ENCODE measurements around the gene ADAMTS15.
A peak's percentile ranks its signal among the peaks of the same experiment; 100 is the strongest.

The ADAMTS15 gene

DNA sequence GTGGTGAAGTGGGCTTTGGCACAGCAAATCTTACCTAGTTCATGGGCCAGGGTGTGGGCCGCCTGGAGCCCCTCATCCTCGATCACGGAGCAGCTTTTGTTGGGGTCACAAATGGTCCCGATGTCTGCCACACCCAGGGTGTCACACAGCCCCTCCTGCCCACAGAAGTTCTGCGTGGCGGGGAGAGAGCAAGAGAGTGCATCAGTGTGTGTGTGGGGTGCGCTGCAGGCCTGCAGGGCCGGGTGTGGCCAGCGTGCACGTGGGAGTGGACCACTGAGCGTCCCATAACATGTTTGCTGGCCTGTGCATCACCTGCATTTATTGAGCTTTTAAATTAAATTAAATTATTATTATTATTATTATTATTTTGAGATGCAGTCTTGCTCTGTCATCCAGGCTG, 31.5 kb upstream of the ADAMTS15 start:
- no peak for DNase-seq (ENCODE audit: low read depth in 2 of 2)

DNA sequence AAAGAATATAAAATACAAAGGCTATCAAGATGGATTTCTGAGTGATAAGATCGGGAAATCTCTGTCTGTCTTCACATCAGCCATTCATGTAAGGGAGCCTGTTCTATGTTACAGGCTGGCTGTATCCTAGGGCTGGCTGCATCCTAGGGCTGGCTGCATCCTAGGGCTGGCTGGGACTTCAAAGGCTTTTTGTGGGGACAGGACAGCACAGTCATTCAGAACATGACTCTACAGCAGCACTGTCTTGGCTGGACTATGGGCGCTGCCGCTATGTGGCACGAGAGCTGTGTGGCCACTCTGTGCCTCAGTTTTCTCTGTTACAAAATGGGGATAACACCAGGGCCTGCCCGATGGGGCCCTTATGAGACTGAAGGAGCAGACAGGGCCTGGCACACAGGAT, 30.2 kb upstream of the ADAMTS15 start:
- no peak for DNase-seq (ENCODE audit: low read depth in 2 of 2)

DNA sequence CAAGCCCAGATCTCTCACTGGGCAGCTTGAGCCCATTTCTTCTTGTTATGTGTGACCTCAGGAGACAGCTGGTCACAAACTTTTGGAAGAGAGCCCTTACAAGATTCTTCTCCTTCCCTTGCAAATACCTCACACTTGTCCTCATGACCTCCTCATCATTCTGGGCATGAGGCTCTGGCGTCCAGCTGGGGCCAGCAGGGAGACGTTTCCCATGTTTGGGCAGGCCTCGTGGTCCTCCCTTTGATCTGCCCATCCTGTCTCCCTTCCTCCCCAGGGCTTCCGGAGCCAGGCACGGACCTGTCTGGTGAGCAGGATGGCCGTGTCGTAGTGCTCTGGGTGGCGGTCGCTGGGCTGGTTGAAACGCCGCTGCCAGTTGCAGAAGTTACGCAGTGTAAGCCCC, 29.7 kb upstream of the ADAMTS15 start:
- no peak for DNase-seq (ENCODE audit: low read depth in 2 of 2)

DNA sequence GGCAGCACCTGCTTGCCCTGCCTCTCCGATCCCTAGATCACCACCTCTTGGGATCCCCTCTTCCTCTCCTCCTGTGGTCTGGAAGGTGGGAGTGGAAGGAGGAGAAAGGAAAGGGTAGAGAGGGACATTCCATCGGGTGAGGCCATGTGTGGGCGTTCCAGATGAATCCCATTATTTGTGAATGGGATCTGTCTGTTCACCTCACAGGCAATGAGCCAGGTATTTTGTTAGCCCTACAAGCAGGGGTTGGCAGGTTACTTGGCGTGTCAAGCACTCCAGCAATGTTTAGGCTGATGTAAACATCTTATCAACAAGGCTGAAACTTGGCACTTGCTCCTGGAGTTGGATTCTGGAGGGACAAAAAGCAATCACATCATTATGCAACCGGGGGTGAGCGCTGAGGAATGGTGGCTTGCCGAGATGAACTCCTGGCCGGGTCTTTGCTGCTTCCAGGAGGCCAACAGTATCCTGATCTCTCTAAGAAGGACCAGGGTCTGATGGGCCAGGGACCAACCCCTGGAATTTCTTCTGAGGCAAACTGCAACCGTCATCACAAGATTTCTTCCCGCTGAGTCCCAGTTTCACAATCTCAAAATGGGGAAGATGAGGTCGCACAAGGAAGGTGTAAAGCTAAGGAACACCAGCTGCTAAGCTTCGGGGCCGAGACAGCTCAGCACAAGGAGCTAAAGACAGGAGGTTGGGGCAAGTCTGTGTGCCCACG, 27.8 kb upstream of the ADAMTS15 start:
- no peak for DNase-seq (ENCODE audit: low read depth in 2 of 2)

DNA sequence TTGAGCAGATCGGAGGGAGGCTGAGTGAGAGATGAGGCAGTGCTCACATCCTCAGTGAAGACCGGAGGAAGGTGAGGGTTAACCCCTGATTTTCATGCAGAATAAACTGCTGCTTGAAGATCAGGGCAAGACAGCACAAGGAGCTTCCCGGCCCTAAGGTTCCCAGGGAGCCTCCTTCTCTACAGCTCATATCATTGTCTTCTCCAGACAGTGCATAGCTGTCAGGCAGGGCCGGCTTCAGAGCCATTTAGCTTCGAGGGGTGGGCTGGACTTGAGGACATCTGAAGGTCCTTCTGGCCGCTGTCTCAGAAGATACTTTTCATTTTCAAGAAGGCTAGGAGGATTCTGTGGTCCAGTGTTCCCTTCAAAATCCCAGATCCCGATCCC, 27.3 kb upstream of the ADAMTS15 start:
- DNase-seq (ENCODE audit: low read depth in 2 of 2), result no peak

DNA sequence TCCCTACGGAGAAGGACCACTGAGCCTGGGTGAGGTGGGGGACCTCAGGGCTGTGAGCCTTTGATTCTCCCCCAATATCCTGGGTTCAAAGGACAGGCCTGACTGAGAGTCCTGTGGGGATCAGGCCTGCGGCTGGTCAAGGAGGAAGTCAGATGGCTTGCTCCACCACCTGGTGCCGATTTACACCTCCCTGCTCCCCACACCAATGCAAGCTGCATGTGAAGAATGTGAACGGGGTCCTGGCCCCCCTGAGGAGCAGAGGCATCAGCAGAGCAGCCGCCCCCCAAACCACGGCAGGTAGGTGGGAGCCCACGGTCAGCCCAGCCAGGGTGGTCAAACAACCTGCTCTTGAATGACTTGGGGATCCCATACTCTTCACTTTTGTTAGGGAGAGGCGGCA, 26.7 kb upstream of the ADAMTS15 start:
- no peak for DNase-seq (ENCODE audit: low read depth in 2 of 2)

DNA sequence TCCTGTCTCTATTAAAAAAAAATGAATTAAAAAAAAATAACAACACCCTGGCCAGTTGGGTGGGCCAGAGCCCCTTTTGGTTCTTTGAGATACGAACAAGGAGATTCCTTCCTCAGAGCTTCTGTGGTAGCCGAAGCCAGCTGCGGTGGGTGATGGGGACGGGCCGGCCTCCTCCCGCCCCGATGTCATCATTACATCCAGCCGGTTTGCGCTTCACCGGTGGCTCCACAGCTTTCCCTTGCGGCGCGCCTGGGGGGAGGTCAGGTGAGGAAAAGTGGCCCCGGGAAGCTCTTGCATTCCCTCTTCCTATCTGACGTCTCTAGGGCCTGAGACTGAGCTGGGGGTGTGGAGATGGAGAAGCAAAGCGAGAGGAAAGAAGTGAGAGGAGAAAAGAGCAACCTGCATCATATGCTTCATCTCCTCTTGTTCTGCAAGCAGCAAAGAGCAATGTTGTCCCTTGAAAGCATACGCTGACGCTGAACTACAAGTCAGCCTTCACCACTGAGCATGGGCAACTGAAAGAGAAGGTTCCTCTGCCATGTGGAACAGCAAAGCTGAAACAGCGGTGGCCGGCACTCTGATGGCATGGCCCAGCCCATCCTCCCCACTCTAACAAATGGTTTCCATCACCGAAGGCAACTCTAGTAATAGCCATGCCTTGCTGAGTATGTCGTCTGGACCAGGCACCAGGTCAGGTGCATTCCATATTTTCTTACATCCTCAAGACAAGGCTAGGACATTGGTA, 26.0 kb upstream of the ADAMTS15 start:
- no peak for DNase-seq (ENCODE audit: low read depth in 2 of 2)

DNA sequence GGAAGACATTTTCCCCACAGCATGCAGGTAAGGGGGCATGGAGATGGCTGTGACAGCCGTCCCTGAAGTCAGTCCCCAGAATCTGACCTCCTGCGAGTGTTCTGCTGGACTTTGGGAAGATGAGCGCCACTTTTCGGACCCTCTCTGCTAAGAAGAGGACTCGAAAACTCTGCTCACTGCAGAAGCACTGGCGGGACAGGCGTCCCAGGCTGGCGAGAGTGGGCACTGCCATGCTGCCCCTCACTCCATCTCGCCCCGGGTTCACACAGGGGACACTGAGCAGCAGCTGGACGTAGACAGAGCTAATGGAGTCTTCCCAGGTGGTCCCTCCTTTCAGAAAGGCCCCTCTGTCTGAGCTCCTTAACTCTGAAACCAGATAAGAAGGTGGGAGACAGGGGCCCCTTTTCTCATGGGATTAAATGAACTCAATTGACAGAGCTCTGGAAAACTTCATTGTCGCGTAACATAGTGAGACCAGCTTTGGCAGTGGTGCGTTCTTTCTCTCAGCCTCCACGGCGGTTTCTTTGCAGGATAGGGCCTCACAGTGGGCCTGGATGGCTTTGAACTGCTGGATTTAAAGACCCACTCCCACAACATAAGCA, 24.8 kb upstream of the ADAMTS15 start:
- DNase-seq (ENCODE audit: low read depth in 2 of 2), result no peak

DNA sequence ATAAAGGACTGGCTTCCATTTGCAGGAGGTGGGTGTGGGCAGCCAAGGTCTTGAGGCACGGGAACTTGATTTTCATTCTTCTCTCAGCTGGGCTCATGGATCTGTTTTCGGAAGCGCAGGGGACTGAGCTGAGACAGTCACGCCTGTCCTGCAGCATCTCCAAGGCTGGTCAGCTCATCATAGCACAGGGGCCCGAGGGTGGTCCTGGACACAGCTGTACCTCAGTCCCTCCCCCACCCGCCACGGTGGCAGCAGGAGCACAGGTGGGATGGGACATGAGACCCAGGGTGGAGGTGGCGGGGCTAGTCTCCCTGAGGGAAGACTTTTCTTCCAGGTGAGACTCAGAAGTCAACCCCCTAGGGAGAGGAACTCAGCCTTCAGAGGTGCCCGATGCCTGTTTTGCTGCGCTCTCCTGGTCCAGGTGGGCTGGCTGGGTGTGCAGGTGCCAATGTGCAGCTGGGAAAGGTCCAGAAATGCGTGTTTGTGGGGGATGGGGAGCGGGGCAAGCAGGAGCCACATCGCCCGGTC, 23.8 kb upstream of the ADAMTS15 start:
- DNase-seq (ENCODE audit: low read depth in 2 of 2), result no peak

DNA sequence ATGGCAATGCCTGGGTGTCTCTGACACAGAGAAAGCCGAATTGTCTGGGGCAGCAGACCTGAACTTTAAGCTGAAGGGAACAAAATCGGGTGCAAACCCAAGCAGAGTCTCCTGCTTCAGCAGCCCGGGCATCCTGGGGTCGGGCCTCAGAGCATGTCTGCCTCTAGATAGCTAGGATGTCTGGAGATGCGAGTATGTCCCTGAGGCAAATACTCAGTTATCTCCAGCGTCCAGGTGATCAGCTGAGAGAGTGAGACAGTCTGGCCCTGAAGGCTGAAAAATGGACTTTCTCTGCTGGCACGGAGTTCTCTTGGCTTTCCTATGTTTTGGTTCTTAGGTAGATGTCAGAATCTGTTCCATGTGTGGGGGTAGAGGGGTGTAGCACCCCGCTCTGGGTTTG, 23.3 kb upstream of the ADAMTS15 start:
- no peak for DNase-seq (ENCODE audit: low read depth in 2 of 2)

DNA sequence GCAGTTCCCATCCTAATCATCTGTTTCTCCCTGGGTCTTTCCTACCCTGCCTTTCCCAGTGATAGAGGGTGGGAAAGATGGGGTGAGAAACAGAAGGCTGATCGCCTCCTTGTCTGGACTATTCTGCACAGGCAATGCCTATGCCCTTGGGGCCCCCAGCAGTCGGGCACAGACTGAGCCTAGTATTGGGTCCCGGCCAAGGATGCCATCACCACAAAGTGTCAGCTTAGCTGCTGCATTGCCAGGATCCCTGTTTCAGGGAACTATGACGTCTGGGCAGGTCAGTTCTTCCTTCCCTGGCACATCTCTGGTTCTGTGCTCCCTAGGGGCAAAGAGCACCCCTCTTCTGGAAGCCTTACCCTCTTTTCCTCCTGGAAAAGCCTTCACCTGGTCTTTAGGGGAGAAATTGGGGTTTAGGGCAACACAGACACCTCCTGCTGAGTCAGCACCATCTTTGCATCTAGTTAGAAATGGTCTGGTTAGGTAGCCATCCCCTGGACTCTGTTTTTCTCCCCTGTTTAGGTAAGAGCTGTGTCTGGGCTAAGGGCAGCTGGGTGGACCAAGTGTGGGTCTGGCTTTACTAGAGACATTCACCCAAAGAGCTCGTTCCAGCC, 22.1 kb upstream of the ADAMTS15 start:
- DNase-seq (ENCODE audit: low read depth in 2 of 2), result no peak

DNA sequence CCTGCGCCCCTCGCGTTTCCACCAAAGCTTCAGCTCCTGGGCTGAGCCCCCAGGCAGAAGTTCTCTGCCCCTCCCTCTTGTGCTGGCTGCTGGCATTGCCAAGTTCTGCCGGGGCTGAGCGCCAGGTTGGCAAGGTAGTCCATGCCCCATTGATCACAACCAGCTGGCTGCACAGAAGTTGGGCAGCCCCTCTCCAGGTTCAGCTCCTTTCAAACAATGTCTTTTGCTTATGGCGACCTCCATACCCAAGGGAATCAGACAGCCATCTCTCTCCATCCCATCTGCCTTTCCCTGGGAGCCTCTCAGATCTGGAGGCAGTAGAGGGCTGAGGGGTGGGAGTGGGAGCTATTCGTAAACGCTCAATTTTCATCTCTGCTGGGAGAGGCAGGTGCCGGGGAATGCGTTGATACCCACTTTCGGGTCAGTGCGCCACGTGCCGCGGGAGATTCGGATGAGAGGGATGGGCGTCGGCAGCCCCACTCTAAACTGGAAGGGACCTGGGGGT, 21.6 kb upstream of the ADAMTS15 start:
- DNase-seq (ENCODE audit: low read depth in 2 of 2), result no peak

DNA sequence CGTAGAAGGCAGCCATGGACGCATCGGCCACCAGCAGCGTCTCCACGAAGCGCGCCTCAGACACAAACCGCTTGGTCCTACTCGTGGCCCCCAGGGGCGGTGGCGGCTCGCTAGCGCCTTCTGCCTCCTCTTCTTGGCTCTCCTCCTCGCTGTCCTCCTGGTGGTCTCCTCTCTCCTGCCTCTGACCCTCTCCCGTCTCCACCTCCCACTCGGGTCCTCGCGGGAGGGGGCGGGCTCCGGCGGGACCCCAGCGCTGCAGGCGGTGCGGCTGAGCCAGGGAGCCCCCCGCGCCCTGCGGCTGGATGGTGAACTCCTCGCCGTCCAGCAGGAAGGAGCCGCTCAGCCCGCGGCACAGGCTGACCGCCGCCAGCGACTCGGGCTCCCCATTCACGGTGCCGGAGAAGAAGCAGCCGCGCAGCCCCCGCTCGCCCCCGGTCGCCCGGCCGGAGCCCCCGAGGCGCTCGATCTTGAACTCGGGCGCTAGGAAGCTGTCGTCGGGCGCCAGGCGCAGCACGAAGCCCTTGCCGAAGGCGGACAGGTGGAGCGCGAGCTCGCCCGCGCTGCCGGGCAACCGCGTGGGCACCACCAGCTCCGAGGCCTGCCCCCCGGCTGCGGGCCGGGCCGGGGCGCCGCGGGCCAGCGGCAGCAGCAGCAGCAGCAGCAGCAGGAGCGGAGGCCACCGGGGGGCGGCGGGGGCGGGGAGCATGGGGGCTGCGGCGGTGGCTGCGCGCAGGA, 20.7 kb upstream of the ADAMTS15 start:
- DNase-seq (ENCODE audit: low read depth in 2 of 2), result no peak

DNA sequence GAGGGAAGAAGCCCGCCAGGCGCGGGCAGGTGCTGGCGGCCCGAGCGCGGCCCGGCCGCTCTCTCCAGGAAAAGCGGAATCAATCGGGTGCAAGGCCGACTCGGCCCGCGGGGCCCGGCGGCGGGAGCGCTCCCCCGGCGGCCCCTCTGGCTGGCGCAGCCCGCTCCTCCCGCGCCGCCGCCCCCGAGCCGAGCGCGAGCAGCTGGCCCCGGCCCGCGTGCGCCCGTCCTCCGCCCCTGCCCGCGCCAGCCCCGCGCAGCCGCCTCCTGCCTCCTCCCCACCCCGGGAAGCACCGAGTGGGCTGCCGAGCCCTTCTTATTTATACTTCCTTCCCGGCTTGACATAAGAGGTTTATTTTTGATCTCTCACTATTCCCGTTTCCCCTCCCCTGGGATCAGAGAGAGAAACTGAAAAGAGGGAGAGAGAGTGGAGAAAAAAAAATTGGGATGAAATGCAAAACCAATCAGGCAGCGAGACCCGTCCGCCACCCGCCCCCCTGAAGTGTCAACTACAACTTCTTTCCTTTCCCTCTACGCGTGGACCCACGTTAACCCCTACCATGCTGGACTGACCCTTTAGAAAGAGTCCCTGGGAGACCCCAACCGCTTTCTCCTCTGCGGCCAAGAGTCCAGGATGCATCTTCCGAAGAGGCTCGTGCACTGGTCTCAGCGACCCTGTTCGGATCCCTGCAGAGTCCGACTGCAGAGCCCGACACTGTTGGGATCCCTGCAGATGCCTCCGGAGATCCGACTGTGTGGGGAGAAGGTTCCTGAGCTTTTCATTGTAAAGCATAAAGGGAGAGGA, 19.9 kb upstream of the ADAMTS15 start, which contains the start of gene ADAMTS8:
TSS of gene ADAMTS8 (minus strand) at position 294 of the 804 bp plus-strand sequence. CDS start 323 bp downstream, outside the sequence.
- no peak for DNase-seq (ENCODE audit: low read depth in 2 of 2)

DNA sequence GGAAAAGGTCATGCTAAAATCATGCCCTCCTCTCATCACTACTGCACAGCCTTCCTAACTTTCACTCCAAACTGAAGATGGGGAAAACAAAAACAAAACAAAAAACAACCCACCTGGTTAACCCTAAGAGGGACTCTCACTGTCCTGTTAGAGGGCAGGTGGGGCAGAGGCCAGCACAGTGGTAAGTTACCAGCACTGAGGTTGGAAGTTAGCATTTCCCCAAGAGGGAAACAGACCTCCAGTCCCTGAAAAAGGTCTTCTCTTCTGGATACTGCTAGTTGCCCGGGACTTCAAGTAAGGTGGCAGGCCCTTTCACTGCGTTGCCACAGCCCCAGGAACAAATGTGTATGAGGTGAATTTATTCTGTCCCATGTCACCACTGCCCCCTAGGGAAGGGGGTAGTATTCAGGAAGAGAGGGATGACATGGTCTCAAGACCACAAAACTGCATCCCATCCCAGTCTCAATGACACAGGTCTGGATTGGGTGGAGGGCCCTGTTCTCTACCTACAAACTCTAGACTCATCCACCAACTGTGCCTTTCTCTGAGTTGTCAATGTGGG, 19.2 kb upstream of the ADAMTS15 start:
- DNase-seq (ENCODE audit: low read depth in 2 of 2), result no peak

DNA sequence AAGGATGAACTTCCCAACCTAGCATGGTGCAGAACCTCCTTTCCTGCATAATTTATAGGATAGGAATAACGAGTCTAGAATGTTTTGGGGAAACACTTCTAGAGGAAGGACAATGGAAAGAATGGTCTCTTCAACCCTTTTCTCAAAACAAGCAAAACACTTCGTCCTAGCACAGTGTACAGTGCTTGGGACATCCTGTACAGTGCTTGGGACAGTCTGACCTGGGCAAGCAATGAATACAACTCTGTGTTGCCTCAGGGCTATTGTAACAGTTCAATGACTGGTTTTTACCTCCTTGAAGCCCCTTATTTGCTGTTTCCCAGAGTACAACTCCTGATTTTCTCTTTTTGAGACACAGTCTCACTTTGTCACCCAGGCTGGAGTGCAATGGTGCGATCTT, 18.5 kb upstream of the ADAMTS15 start:
- DNase-seq (ENCODE audit: low read depth in 2 of 2), result no peak

DNA sequence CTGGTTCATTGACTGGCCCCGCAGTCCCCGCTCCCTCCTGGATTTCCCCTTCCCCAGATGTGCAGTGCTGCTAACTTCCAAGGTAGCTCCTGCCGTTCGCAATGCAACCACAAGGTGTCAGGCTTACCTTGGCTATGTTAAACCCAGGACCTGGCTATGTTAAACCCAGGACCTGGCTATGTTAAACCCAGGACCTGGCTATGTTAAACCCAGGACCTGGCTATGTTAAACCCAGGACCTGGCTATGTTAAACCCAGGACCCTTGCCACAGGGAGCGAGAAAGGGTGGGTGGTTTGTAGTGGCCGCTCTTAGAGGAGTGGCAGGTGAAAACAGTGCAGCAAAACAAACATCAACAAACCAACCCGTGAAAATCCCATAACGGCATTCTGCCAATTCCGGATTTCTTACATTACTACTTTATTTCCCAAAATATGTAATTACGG, 17.1 kb upstream of the ADAMTS15 start:
- DNase-seq (ENCODE audit: low read depth in 2 of 2), result peak; percentile 40 to 50

DNA sequence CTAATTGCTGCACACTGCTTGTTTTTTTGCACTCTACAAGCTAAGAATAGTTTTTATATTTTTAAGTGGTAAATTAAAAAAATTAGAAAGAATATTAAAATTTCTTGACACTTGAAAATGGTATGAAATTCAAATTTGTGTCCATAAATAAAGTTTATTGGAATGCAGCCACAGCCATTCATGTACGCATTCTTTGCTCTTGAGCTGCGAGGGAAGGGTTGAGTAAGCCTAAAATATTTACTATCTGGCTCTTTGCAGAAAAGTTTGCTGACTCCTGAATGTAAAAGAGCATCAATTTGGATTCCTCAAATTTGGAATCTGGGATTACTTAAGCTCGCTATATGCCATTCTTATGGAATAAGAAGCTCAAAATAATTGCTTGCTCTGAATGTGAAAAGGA, 16.6 kb upstream of the ADAMTS15 start:
- no peak for DNase-seq (ENCODE audit: low read depth in 2 of 2)

DNA sequence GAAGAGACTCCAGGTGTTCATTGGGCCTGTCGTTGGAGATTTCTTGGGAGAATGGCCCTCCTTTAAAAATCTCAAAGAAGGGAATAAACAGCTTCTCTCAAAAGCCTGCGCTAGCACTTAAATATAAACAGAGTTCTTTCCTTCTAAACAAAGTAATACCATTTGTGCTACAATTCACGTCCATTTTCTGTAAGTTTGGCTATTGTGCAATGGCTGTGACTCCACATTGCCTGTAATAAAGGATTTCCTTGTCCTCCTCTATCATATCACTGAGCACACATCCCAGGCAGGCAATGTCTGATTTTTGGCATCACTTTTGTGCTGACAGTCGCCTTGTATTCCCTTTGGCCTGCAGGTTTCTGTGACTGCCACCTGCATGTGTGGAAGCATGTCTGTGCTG, 15.1 kb upstream of the ADAMTS15 start:
- DNase-seq (ENCODE audit: low read depth in 2 of 2), result no peak

All from stimulated activated CD8-positive, alpha-beta memory T cell treated with anti-CD3 and anti-CD28 coated beads, Interleukin-15, amount 100 ng/mL, for 48 hours (primary cell).